Cerebellar cortex (tissue), 1 donor: ENCODE data around the gene C1QTNF3.
A peak's percentile ranks its signal among the peaks of the same experiment; 100 is the strongest.
"Not testable (repeated sequence)": the region's sequence is repeated elsewhere in the genome, so short reads cannot be mapped to it uniquely, and the experiment has no call there.

ENCODE experiments used
- DNase-seq: peaks from one replicate; pipeline ENCODE4 v3.0.0-alpha.2; 2015; ENCODE audit warnings: low spot score

C1QTNF3 gene

GRCh38 chr5:34043099-34043876 lies at the start of gene C1QTNF3:
Gene C1QTNF3 (minus strand): TSS chr5:34043213. CDS start chr5:34043125, 88 bp downstream.
- DNase-seq, result peak; percentile 20

GRCh38 chr5:34091039-34091438 lies 48.0 kb upstream of the C1QTNF3 start:
- DNase-seq, result not testable (repeated sequence)

- DNase-seq, result not testable (repeated sequence)
These were observed 46.8 kb upstream of the C1QTNF3 start for GRCh38 chr5:34089802-34090201.

GRCh38 chr5:34087728-34088127 lies 44.7 kb upstream of the C1QTNF3 start:
- not testable (repeated sequence) for DNase-seq

GRCh38 chr5:34083898-34084297 lies 40.9 kb upstream of the C1QTNF3 start:
- DNase-seq, result not testable (repeated sequence)

- DNase-seq, result not testable (repeated sequence)
These were observed 36.5 kb upstream of the C1QTNF3 start for GRCh38 chr5:34079505-34079904.

GRCh38 chr5:34077636-34078035 lies 34.6 kb upstream of the C1QTNF3 start:
- not testable (repeated sequence) for DNase-seq

- DNase-seq, result not testable (repeated sequence)
These were observed 33.8 kb upstream of the C1QTNF3 start for GRCh38 chr5:34076719-34077364.

GRCh38 chr5:34074472-34074871 lies 31.5 kb upstream of the C1QTNF3 start:
- not testable (repeated sequence) for DNase-seq

GRCh38 chr5:34074071-34074470 lies 31.1 kb upstream of the C1QTNF3 start:
- DNase-seq, result not testable (repeated sequence)

- not testable (repeated sequence) for DNase-seq
These were observed 27.6 kb upstream of the C1QTNF3 start for GRCh38 chr5:34070626-34071025.

GRCh38 chr5:34064656-34065055 lies 21.6 kb upstream of the C1QTNF3 start:
- no peak for DNase-seq

GRCh38 chr5:34062419-34062818 lies 19.4 kb upstream of the C1QTNF3 start:
- no peak for DNase-seq

GRCh38 chr5:34061993-34062392 lies 19.0 kb upstream of the C1QTNF3 start:
- DNase-seq, result no peak

GRCh38 chr5:34059977-34060376 lies 17.0 kb upstream of the C1QTNF3 start:
- DNase-seq, result no peak

GRCh38 chr5:34058532-34058931 lies 15.5 kb upstream of the C1QTNF3 start:
- no peak for DNase-seq

GRCh38 chr5:34057569-34057968 lies 14.6 kb upstream of the C1QTNF3 start:
- no peak for DNase-seq

GRCh38 chr5:34057118-34057517 lies 14.1 kb upstream of the C1QTNF3 start:
- no peak for DNase-seq

- DNase-seq, result no peak
These were observed 12.7 kb upstream of the C1QTNF3 start for GRCh38 chr5:34055667-34056066.

- DNase-seq, result no peak
These were observed 11.4 kb upstream of the C1QTNF3 start for GRCh38 chr5:34054400-34054729.

- DNase-seq, result no peak
These were observed 10.8 kb upstream of the C1QTNF3 start for GRCh38 chr5:34053571-34054399.

GRCh38 chr5:34053133-34053532 lies 10.1 kb upstream of the C1QTNF3 start:
- DNase-seq, result no peak
